K562 (cell line): ENCODE measurements around the gene RIMKLB. TPM values are rescaled to one million over a fixed set of nuclear protein-coding genes. Genes with fewer than 3 reads are reported as not detected.

Experiments
- GABPA ChIP-seq: fragments of 200-800 bp; sonication (Bioruptor generic); conservative IDR thresholded peaks from 2 replicates; pipeline ENCODE4 v1.6.1; 2016; ENCODE audit warnings: low read depth, missing genetic modification characterization, missing compliant biosample characterization
- GABPB1 ChIP-seq: sonication (generic); formaldehyde crosslinking; IDR thresholded peaks from 2 replicates; pipeline ENCODE4 v1.8.0; 2022; ENCODE audit warnings: mild to moderate bottlenecking, missing genetic modification reagents
- MAFG ChIP-seq: fragments of 450-650 bp; conservative IDR thresholded peaks from 2 replicates; pipeline ENCODE4 v1.6.1; 2016; ENCODE audit warnings: missing genetic modification characterization, missing compliant biosample characterization
- MTA2 ChIP-seq: fragments of 450-650 bp; IDR thresholded peaks from 2 replicates; pipeline ENCODE4 v1.6.1; 2016; ENCODE audit warnings: low read depth
- NFIC ChIP-seq: fragments of 450-650 bp; IDR thresholded peaks from 2 replicates; pipeline ENCODE4 v1.6.1; 2017; ENCODE audit warnings: mild to moderate bottlenecking, inconsistent platforms
- TAF15 ChIP-seq: fragments of 200-400 bp; formaldehyde crosslinking; IDR thresholded peaks from 2 replicates; pipeline ENCODE4 v1.6.1; 2017; ENCODE audit warnings: mild to moderate bottlenecking, low read depth, low read length, moderate library complexity
- ZFP36 ChIP-seq: fragments of 150-350 bp; IDR thresholded peaks from 2 replicates; pipeline ENCODE4 v1.6.1; 2018; ENCODE audit warnings: low read length, low read depth; ENCODE audit not compliant: partially characterized antibody
- polyA plus RNA-seq, 8 experiments: library from polyadenylated mRNA; depleted of rRNA in 4 of 8; stranded (reverse) in 5 of 8; unstranded in 3 of 8; fragments of >200 nt; fragmentation: Nextera tagmentation in 2 of 8; fragmentation: Illumina TruSeq in 1 of 8; extraction: Ambion mirVana in 2 of 8; extraction: Trizol in 1 of 8; gene quantifications; 2 replicates each; pipeline versions ENCODE4 v1.2.1 to v1.2.3, GENCODE V29; 2011 to 2014; ENCODE audit warnings: inconsistent platforms in 1 of 8, missing spikeins in 1 of 8
- total RNA-seq, 7 experiments: library from RNA; depleted of rRNA in 6 of 7; stranded (reverse); fragments of >200 nt in 6 of 7; fragmentation: Illumina TruSeq in 2 of 7; extraction: Trizol in 2 of 7; gene quantifications; 2 replicates each; pipeline versions ENCODE4 v1.2.1 to v1.2.3, GENCODE V29; 2011 to 2021; ENCODE audit warnings: low replicate concordance in 1 of 7
- TF ChIP-seq, protein P1 (sequence below): fragments of 150-350 bp; IDR thresholded peaks from 2 replicates; pipeline ENCODE4 v1.6.1; 2014; ENCODE audit warnings: low read depth, mild to moderate bottlenecking, low read length, borderline replicate concordance
- TF ChIP-seq, protein P2 (sequence below): fragments of 250-450 bp; sonication (Bioruptor Pico); IDR thresholded peaks from 2 replicates; pipeline ENCODE4 v1.6.1; 2021; ENCODE audit warnings: mild to moderate bottlenecking
- TF ChIP-seq, protein P3 (sequence below): sonication (generic); formaldehyde crosslinking; IDR thresholded peaks from 2 replicates; pipeline ENCODE4 v1.8.0; 2023; ENCODE audit warnings: mild to moderate bottlenecking, missing genetic modification reagents

The RIMKLB gene
- total and polyA plus RNA-seq, 9 of the 15 experiments (the other 6 are each of a cell fraction or from before 2014, with no cell fraction given), result 6.5 to 22.8 (median 17.2) TPM

DNA sequence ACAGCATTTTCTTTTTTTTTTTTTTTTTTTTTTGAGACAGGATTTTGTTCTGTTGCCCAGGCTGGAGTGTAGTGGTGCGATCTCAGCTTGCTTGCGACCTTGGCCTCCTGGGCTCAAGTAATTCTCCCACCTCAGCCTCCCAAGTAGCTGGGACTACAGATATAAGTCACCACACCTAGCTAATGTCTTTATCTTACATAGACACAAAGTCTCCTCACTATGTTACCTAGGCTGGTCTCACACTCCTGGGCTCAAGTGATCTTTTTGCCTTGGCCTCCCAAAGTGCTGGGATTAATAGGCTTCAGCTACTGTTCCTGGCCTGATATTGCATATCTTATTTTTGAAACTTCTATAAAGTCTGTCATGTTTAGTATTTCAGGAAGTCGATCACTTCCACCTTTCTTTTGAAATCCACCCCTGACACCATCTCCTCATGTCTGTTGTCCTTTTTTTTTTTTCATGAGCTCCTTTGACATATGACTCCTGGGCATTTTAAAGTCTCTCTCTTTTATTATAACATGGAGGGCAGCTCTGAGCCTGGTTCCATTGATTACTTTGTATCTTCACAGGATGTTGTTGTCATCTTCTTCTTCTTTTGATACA lies 118.8 kb downstream of the RIMKLB start (continued):
- TF ChIP-seq, protein P1, sequence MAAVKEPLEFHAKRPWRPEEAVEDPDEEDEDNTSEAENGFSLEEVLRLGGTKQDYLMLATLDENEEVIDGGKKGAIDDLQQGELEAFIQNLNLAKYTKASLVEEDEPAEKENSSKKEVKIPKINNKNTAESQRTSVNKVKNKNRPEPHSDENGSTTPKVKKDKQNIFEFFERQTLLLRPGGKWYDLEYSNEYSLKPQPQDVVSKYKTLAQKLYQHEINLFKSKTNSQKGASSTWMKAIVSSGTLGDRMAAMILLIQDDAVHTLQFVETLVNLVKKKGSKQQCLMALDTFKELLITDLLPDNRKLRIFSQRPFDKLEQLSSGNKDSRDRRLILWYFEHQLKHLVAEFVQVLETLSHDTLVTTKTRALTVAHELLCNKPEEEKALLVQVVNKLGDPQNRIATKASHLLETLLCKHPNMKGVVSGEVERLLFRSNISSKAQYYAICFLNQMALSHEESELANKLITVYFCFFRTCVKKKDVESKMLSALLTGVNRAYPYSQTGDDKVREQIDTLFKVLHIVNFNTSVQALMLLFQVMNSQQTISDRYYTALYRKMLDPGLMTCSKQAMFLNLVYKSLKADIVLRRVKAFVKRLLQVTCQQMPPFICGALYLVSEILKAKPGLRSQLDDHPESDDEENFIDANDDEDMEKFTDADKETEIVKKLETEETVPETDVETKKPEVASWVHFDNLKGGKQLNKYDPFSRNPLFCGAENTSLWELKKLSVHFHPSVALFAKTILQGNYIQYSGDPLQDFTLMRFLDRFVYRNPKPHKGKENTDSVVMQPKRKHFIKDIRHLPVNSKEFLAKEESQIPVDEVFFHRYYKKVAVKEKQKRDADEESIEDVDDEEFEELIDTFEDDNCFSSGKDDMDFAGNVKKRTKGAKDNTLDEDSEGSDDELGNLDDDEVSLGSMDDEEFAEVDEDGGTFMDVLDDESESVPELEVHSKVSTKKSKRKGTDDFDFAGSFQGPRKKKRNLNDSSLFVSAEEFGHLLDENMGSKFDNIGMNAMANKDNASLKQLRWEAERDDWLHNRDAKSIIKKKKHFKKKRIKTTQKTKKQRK, result no peak
- TF ChIP-seq, protein P2, sequence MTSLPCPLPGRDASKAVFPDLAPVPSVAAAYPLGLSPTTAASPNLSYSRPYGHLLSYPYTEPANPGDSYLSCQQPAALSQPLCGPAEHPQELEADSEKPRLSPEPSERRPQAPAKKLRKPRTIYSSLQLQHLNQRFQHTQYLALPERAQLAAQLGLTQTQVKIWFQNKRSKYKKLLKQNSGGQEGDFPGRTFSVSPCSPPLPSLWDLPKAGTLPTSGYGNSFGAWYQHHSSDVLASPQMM (CRISPR knock-in tag), result no peak
- TF ChIP-seq MTA2, result 0 out of 2 replicates have a peak, but pooled peaks have one; percentile 33
- peak; percentile 56 for TF ChIP-seq NFIC
- TF ChIP-seq ZFP36, result no peak
- no peak for TF ChIP-seq GABPA (tag)
- no peak for TF ChIP-seq TAF15
- TF ChIP-seq GABPB1 (CRISPR knock-in tag), result no peak
- TF ChIP-seq, protein P3, sequence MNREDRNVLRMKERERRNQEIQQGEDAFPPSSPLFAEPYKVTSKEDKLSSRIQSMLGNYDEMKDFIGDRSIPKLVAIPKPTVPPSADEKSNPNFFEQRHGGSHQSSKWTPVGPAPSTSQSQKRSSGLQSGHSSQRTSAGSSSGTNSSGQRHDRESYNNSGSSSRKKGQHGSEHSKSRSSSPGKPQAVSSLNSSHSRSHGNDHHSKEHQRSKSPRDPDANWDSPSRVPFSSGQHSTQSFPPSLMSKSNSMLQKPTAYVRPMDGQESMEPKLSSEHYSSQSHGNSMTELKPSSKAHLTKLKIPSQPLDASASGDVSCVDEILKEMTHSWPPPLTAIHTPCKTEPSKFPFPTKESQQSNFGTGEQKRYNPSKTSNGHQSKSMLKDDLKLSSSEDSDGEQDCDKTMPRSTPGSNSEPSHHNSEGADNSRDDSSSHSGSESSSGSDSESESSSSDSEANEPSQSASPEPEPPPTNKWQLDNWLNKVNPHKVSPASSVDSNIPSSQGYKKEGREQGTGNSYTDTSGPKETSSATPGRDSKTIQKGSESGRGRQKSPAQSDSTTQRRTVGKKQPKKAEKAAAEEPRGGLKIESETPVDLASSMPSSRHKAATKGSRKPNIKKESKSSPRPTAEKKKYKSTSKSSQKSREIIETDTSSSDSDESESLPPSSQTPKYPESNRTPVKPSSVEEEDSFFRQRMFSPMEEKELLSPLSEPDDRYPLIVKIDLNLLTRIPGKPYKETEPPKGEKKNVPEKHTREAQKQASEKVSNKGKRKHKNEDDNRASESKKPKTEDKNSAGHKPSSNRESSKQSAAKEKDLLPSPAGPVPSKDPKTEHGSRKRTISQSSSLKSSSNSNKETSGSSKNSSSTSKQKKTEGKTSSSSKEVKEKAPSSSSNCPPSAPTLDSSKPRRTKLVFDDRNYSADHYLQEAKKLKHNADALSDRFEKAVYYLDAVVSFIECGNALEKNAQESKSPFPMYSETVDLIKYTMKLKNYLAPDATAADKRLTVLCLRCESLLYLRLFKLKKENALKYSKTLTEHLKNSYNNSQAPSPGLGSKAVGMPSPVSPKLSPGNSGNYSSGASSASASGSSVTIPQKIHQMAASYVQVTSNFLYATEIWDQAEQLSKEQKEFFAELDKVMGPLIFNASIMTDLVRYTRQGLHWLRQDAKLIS (CRISPR knock-in tag), result no peak
- no peak for TF ChIP-seq MAFG (tag)
- TF ChIP-seq, all 486 proteins: peak for 23
